HEK293T (cell line): Measurements from ENCODE around the gene HOXD12.

Experiments used
- BHLHE40 ChIP-seq: fragments of 450-650 bp; IDR thresholded peaks from 2 replicates; pipeline ENCODE4 v1.6.1; 2016; ENCODE audit warnings: mild to moderate bottlenecking, moderate library complexity, borderline replicate concordance
- FOXA1 ChIP-seq: fragments of 450-650 bp; IDR thresholded peaks from 2 replicates; pipeline ENCODE4 v1.6.1; 2016; ENCODE audit warnings: mild to moderate bottlenecking
- L3MBTL2 ChIP-seq: fragments of 450-650 bp; conservative IDR thresholded peaks from 2 replicates; pipeline ENCODE4 v1.6.1; 2016; ENCODE audit warnings: mild to moderate bottlenecking
- SP1 ChIP-seq: fragments of 450-650 bp; IDR thresholded peaks from 2 replicates; pipeline ENCODE4 v1.6.1; 2017
- ZNF384 ChIP-seq: fragments of 450-650 bp; IDR thresholded peaks from 2 replicates; pipeline ENCODE4 v1.6.1; 2016

- no peak for TF ChIP-seq BHLHE40
- no peak for TF ChIP-seq FOXA1
- TF ChIP-seq SP1: no peak
- TF ChIP-seq ZNF384: no peak
- TF ChIP-seq L3MBTL2: no peak
These were observed 12.3 kb downstream of the HOXD12 start for GRCh38 chr2:176111846-176112374.
